Inflammatory macrophage treated with lipopolysaccharide for 1 hour (primary cell): ENCODE results near the gene RAB1B.

Source experiments
- DNase-seq, 2 donors: peaks; one replicate each; pipeline ENCODE4 v3.0.0-alpha.2; 2020 to 2022

The RAB1B gene

GRCh38 chr11:66285250-66285947, 17.0 kb downstream of the RAB1B start:
- no peak for DNase-seq

- DNase-seq, result no peak
These were observed 18.3 kb downstream of the RAB1B start for GRCh38 chr11:66286699-66287098.

- DNase-seq, result peak; percentile 20 to 31
These were observed 18.9 kb downstream of the RAB1B start for GRCh38 chr11:66287211-66287888.

DNA sequence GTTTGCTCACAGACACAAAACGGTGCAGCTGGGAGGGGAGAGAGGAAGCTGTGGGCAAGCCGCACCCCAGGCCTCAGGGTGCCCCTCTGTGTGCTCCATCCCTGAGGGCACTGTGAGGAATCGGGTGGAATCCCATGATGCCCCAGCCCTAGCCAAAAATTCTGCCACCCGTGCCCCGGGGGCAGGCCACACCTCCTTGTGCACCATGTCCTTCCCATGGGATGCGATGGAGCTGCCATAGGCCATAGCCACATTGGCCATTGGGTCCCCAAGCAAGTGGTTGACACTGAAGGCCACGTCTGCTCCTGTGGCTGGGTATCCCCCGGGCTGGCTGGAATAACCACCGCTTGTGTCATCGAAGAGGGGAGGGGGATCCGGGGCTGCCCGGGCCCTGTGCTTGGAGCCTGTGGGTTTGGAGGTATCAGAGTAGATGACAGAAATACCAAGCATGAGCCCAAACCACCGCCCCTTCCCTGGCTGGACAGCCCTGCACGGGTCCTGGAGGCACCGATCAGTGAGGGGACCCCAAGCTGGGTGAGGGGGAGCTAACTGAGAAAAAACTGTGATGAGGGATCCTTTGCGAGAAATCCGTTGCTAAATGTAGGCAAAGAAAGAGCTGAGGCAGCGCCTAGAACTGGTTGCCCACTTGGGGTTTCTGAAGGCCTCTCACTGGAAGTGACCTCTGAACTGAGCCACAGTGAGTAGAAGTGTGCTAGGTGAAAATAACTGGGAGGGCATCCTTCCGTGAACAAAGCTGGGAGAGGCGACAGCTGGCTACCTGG, 19.6 kb downstream of the RAB1B start:
- no peak for DNase-seq

DNA sequence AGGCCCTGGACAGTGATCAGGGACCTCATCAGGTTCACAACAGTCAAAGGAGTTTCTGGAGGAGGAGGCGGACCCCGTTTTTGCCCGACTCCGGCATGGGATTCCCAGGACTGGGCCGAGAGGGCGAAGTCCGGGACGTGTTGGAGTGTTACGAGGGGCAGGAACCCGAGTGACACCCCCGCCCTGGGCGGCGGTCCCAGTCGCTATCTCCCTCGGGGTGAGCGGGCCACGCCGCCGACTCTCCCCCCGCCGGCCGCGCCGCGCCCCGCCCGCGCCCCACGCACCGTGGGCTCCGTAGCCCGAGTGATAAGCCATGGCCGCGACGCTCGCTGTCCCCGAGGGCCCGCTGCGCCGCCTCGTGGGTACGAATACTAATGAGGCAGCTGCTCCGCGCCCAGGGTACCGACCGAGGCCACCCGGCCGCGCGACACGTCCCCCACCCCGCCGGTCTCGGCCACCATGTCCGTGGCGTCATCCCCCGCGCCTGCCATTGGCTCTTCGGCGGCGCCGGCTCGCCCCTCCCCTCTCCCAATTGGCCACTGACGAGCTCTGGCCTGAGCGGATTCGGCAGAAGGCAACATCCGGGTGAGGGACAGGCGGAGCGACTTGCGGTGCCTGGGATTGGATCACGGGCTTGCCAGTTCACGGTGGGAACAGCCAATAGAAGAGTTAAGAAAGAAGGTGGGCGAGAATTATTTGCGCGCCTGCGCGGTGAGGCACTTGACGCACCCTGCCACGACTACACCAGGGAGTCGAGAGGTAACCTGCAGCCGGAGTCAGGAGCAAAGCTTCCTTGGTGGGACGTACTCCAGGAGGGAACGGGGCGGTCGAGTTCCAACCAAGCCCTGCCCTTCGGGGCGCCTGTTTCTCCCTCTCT, 20.5 kb downstream of the RAB1B start, which contains the start of gene YIF1A:
Gene YIF1A (minus strand): TSS at position 473 of the 877 bp plus-strand sequence. CDS start 158 bp downstream, at position 315.
- DNase-seq, result peak; percentile 97 to 99

- peak; percentile 65 to 79 for DNase-seq
These were observed 21.3 kb downstream of the RAB1B start for GRCh38 chr11:66289548-66290329.

GRCh38 chr11:66290330-66290621, 21.8 kb downstream of the RAB1B start:
- DNase-seq, result no peak

DNA sequence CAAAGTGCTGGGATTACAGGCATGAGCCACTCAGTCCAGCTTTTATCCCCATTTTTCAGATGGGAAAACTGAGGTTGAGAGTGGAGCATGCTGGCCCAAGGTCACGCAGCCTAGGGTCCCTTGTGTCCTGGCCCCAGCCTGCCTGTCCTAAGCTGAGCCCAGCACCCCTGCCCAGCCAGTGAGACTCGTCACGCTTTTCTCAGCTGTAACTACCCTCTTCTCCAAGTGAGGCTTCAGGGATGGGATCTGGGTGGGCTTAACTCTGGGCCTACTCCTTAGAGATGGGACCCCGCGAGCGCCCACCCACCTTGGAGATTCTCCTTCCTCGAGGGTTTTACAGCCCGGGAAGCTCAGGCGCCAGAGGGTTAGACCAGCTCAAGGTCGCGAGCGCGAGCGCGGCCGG, 22.9 kb downstream of the RAB1B start:
- DNase-seq, result no peak

GRCh38 chr11:66291706-66292542, 23.5 kb downstream of the RAB1B start, which contains the start of gene TMEM151A:
TSS of gene TMEM151A (plus strand) at chr11:66291894. CDS start at chr11:66292014, 120 bp downstream.
- no peak for DNase-seq

DNA sequence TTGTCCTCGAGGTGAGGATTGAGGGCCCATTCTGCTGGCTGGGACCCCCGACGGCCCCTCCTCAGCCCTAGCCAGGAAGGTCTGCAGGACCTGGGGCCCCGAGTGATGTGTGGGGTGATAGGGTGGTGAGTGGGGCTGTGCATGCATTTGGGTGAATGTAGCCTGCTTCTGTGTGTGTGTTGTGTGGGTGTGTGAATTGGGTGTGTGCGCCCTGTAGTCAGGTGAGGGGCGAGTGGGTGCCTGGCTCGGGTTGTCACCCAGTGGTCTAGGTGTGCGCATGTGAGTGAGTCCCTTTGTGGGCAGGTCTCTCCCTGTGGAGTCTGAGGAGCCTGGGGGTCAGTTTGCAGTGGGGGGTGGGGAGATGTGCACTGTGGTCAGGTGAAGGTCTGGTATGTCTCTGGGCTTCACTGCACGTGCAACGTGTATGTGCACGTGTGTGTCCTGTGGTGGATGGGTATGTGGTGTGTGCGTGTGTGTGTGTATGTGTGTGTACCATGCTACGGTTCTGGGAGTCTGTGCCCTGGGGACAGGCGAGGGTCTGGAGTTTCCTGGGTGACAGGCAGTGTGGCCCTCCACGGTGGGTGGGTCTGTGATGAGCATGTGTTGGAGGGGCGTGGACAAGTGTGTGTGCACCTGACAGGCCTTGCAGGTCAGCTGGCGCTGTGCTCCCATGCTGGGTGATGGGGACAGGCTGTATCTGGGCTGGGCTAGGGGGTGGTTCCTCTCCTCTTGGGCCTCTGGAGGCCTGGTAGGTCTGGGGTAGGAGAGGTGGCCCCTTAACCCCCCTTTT, 24.3 kb downstream of the RAB1B start:
- DNase-seq, result no peak

DNA sequence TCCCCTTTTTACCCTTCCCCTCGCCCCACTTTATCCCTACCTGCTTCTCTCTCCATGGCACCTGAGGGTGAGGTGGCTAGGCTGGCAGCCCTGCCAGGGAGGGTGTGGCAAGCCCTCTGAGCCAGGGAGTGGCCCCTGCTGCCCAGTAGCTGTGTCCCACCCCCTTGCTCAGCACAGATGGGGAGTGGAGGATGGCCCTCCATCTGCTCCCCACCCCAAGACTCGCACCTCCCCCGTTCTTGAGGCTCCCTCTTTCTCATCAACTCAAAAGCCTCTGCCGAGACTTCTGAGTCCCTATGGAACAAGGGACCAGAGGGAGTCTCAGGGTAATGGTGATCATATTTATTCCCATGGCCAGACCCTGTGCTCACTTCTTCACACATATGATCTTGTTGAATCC, 24.9 kb downstream of the RAB1B start:
- no peak for DNase-seq

- DNase-seq, result no peak
These were observed 25.6 kb downstream of the RAB1B start for GRCh38 chr11:66293777-66294625.

- no peak for DNase-seq
These were observed 26.5 kb downstream of the RAB1B start for GRCh38 chr11:66294626-66295620.

DNA sequence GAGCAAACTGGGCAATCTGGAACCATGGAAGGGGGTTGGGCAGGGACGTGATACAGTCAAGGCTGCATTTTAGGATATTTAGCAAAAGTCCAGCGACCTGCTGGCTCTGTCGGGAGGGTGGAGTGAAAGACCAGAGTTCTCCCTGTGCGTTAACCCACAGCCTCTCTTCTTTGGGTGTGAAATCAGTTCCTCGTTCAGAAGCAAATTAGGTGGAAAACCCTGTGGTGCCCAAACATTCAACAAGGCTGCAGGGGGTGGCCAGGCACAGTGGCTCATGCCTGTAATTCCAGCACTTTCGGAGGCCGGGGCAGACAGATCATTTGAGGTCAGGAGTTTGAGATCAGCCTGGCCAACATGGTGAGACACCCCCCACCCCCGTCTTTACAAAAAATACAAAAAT, 29.2 kb downstream of the RAB1B start:
- DNase-seq, result no peak

DNA sequence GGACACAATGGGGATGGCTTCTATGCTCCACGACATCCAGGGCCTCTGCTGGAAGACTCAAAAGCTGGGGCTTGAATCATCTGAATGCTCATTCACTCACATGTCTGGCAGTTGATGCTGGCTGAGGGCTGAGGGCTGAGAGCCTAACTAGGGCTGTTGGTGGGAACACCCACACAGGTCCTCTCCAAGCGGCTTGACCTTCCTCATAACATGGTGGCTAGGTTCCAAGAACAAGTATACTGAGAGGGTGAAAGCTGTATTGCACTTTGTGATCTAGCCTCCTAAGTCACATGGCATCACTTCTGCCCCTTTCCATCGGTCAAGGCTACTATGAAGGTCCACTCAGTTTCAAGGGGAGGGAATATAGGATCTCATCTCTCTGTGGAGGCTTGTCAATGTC, 30.7 kb downstream of the RAB1B start:
- DNase-seq, result peak; percentile 32 to 70

- DNase-seq, result no peak
These were observed 34.2 kb downstream of the RAB1B start for GRCh38 chr11:66302656-66303055.

- DNase-seq, result peak in 1 of 2 donors; percentile 51
These were observed 41.0 kb downstream of the RAB1B start for GRCh38 chr11:66309475-66309874.

GRCh38 chr11:66310324-66310723, 41.9 kb downstream of the RAB1B start:
- no peak for DNase-seq
